Measurements from ENCODE around the gene BRD1.

Gene BRD1

GRCh38 chr22:49776891-49777290 lies 50.8 kb downstream of the BRD1 start:
- no peak for DNase-seq (ENCODE audit: low read depth in 1 of 2, low spot score in 1 of 2)
- H3K4me3 ChIP-seq (replicated peaks; ENCODE audit: insufficient read depth, low read length): no peak overlapping the region
- TF ChIP-seq REST (IDR thresholded peaks at IDR 0.05; ENCODE audit: insufficient replicate concordance, low read depth) (no peak), GABPA (IDR thresholded peaks at IDR 0.05; ENCODE audit: low read depth) (no peak), CTCF (IDR thresholded peaks at IDR 0.05; ENCODE audit: insufficient read depth, low read length) (no peak)

GRCh38 chr22:49775867-49776511 lies 51.7 kb downstream of the BRD1 start:
- no peak for DNase-seq (ENCODE audit: low read depth in 1 of 2, low spot score in 1 of 2)
- H3K27me3 ChIP-seq (ENCODE audit: insufficient read depth, poor library complexity, severe bottlenecking): no peaks in the 10 kb centered on the region
- no peak overlapping the region for H3K27ac ChIP-seq (replicated peaks)
- TF ChIP-seq POLR2AphosphoS5 (IDR thresholded peaks at IDR 0.05; ENCODE audit: low read depth): no peak
- TF ChIP-seq SPI1 (IDR thresholded peaks at IDR 0.05; ENCODE audit: borderline replicate concordance, low read depth): no peak
- TF ChIP-seq REST (IDR thresholded peaks at IDR 0.05; ENCODE audit: insufficient replicate concordance, low read depth): no peak
- TF ChIP-seq GABPA (IDR thresholded peaks at IDR 0.05; ENCODE audit: low read depth): no peak
- no peak for TF ChIP-seq CTCF (IDR thresholded peaks at IDR 0.05; ENCODE audit: insufficient read depth, low read length)
- no peak overlapping the region for H3K4me3 ChIP-seq (replicated peaks; ENCODE audit: insufficient read depth, low read length)

More at GRCh38 chr22:49776891-49777290, 50.8 kb downstream of the BRD1 start:
- no peaks in the 10 kb centered on the region for H3K27me3 ChIP-seq (ENCODE audit: insufficient read depth, poor library complexity, severe bottlenecking)
- no peak overlapping the region for H3K27ac ChIP-seq (replicated peaks)

GRCh38 chr22:49775191-49775866 lies 52.3 kb downstream of the BRD1 start:
- no peak for TF ChIP-seq GABPA (IDR thresholded peaks at IDR 0.05; ENCODE audit: low read depth)
- no peak for TF ChIP-seq POLR2AphosphoS5 (IDR thresholded peaks at IDR 0.05; ENCODE audit: low read depth)
- no peak for TF ChIP-seq SPI1 (IDR thresholded peaks at IDR 0.05; ENCODE audit: borderline replicate concordance, low read depth)
- TF ChIP-seq REST (IDR thresholded peaks at IDR 0.05; ENCODE audit: insufficient replicate concordance, low read depth): no peak
- TF ChIP-seq CTCF (IDR thresholded peaks at IDR 0.05; ENCODE audit: insufficient read depth, low read length): no peak

More at GRCh38 chr22:49775191-49775866, 52.3 kb downstream of the BRD1 start:
- H3K27me3 ChIP-seq (ENCODE audit: insufficient read depth, poor library complexity, severe bottlenecking): no peaks in the 10 kb centered on the region
- no peak overlapping the region for H3K4me3 ChIP-seq (replicated peaks; ENCODE audit: insufficient read depth, low read length)
- no peak for DNase-seq (ENCODE audit: low read depth in 1 of 2, low spot score in 1 of 2)
- no peak overlapping the region for H3K27ac ChIP-seq (replicated peaks)
